ENCODE measurements around the gene MOK.

GRCh38 chr14:102330806-102331205, 25.8 kb upstream of the MOK start:
- TF ChIP-seq CTCF (IDR thresholded peaks at IDR 0.05; ENCODE audit: low read depth, low read length) = no peak
- no peak for TF ChIP-seq EZH2phosphoT487 (IDR thresholded peaks at IDR 0.05; ENCODE audit: low read depth)

All from OCI-LY3 (cell line).